ENCODE results near the gene TPST1.
"Not testable (repeated sequence)": the region's sequence is repeated elsewhere in the genome, so short reads cannot be mapped to it uniquely, and the experiment has no call there.

The TPST1 gene

DNA sequence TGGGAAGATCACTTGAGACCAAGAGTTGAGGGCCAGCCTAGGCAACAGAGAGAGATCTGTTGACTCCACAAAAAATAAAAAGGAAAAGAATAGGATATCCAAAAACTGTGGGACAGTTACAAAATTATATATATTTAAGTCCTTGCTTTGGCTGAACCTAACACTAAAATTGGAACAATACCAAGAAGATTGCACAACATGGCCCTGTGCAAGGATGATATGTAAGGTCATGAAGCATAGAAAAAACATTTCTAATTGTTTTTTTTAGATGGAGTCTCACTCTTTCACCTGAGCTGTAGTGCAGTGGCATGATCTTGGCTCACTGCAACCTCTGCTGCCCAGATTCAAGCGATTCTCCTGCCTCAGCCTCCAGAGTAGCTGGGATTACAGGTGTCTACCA, 139.0 kb downstream of the TPST1 start:
- no peak for DNase-seq

DNA sequence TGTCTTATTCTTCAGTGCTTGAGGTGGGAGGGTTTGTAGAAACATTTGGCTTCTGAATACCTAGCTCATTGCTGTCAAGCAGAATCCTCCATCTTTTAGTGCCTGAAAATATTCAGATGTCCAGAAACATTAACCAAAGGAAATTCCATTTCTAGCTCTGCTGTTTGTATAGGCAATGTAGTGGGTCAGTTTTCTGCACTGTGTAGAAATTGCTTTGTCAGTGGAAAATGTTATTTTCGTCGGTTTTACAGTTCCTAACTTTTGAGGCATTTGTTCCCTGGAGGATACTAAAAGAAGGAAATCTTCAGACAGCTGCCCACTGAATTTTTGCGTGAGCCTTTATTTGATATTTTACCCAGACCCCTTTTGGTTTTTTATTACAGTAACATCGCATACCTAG, 143.4 kb downstream of the TPST1 start:
- no peak for DNase-seq

DNA sequence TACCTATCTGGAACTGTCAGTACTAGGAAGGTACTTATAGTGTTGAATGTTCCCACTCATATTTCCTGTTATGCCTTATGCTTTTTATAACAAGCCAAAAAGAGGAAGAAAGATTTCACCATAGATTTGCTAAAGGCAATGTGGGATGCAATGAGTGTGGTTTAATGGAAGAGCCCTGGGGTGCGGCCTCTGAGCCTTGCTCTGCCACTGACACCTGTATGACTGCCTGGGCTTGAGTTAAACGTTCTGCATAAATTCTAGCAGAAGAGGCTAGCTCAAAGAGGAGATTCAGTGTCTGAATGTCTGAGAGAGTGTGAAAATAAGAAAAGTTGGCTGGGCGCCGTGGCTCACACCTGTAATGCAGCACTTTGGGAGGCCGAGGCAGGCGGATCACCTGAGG, 143.8 kb downstream of the TPST1 start:
- no peak for DNase-seq

DNA sequence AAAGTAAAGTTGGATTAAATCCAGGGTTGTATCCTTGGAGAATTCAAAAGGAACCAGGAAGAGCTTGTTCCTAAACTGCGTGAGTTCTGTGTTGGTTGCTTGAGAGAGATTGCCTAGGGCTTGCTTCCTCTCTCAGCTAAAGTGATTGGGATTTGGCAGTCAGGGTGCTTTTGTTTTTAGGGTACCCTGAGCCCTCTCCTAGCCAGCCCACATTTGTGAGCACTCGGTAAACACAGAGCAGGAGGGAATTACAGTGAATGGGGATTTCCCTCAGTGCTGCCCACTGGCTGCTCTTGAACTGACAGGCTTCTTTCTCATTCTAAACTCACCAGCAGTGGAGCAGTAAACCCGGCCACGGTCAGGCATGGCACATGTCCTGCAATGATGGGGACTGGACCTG, 146.9 kb downstream of the TPST1 start:
- no peak for DNase-seq

DNA sequence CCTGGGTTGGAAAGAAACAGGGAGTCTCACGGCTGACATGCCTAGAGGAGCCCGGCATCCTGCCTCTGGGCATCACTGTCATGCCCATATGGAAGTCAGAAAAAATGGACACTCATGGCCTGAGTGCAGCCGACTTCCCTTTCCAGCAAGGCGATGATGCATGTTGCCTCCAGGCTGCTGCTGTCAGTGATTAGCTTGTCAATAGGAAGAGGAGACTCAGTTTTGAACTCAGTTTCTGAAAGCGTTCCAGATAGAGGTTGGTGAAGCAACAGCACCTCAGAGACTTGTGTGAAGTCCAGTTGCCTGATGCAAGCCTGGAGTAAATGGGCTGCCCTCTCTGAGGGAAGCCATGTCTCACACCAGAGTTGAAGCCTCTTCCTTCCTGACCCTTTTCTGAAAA, 148.4 kb downstream of the TPST1 start:
- DNase-seq = no peak

DNA sequence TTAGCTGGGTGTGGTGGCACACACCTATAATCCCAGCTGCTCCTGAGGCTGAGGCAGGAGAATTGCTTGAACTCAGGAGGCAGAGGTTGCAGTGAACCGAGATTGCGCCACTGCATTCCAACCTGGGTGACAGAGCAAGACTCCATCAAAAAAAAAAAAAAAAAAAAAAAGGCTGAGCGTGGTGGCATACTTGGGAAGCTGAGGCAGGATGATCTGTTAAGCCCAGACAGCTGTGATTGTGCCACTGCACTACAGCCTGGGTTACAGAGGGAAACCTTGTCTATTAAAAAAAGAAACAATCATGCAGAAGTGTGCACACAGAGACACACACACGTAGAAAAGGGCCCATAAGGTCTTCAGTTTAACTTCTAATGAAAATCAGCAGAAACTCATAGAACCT, 150.6 kb downstream of the TPST1 start:
- no peak for DNase-seq

DNA sequence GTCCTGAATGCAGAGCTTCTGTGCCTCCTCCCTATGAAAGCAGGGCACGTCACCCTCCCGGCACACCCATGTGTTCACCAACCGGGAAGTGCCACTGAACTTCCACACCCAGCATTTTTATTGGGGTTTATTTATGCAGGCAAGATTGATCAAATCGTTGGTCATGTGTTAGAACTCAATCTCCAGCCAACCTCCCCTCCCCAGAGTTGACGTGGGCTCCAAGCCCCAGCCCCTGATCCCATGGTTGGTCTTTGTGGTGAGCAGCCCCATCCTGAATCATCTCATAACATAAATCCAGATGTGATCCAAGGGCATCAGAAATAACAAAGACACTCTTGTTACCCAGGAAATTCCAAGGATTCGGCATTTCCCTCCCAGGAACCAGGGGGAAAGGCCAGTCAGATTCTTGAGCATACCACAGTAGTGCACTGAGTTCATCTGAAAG, 151.2 kb downstream of the TPST1 start:
- no peak for DNase-seq

DNA sequence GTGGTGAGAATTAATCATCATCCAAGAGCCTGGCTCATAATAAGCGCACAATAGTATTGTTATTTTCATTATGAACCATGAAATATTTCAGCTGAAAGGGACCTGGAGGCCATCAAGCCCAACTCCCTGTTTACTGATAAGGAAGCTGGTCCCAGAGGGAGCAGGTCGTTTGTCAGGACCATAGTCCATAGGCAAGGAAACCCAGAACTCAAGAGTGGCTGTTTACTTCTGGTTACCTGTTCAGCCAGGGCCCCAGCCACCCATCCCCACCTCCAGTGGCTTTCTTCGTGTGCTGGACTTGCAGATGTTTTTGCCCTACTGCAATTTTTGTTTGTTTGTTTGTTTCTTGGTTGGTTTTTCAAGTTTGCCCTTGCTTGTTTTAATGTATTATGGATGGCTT, 152.0 kb downstream of the TPST1 start:
- DNase-seq = no peak

DNA sequence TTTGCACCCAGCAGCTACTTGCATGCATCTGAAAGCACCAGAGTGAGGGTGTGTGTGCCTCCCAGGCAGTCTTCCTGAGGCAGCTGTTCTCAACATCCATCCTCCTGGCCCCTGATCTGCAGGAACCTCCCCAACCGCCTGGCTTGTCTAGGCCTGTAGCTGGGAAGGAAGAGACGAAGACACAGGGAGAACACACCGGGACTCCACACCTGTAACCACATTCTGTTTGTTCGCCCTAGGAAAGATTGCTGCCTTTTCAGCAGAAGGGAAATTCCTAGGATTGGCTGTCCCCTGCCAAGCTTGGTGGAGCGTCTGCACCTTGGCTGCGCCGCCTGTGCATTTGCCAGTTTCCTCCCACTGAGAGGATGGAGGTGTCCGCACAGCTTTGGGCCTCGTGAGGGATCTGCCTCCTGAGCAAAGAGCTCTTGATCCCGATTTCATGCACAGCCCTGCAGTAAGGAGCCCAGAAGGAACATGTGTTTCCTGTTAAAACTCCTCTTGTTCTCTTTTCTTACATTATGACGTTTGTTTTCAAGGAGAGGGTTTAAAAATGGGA, 154.6 kb downstream of the TPST1 start:
- no peak for DNase-seq

DNA sequence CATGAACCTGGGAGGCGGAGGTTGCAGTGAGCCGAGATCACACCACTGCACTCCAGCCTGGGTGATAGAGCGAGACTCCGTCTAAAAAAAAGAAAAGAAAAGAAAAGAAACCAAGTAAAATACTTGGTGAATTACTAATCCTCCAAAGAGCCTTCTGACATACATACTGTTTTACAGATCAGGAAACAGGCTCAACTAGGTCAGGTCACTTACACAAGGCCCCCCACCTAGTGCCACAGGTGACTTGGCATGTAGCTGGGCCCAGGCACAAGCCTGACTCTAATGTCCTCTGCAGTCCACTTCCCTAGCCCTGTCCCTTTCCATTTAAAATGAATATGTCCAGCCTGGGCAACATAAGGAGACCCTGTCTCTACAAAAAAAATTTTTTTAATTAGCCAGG, 157.0 kb downstream of the TPST1 start:
- DNase-seq = no peak

DNA sequence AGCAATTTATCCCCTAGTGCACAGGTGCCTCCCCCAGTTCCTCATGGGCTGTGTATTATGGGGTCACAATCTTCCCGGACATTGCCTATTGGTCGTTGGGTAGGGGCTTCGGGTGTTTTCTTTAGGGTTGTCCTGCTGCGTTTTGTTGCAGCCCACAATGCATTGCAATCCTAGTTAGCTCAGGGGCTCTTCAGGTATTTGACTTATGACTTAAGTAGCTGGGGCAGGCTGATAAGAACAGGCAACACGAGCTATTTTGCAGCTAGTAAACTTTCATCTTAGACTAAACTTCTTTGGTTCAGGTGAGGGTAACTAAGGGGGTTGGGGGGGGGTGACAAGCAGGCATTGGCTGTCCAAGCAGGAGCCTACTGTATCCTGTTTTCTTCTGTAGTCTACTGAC, 158.5 kb downstream of the TPST1 start:
- no peak for DNase-seq

DNA sequence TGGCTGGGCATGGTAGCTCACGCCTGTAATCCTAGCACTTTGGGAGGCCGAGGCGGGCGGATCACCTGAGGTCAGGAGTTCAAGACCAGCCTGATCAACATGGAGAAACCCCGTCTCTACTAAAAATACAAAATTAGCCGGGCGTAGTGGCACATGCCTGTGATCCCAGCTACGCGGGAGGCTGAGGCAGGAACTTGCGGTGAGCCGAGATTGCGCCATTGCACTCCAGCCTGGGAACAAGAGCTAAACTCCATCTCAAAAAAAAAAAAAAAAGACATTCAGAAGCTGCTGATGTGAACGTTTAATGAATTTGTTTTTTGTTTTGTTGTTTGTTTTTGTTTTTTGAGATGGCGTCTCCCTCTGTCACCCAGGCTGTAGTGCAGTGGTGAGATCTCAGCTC, 159.9 kb downstream of the TPST1 start:
- not testable (repeated sequence) for DNase-seq

DNA sequence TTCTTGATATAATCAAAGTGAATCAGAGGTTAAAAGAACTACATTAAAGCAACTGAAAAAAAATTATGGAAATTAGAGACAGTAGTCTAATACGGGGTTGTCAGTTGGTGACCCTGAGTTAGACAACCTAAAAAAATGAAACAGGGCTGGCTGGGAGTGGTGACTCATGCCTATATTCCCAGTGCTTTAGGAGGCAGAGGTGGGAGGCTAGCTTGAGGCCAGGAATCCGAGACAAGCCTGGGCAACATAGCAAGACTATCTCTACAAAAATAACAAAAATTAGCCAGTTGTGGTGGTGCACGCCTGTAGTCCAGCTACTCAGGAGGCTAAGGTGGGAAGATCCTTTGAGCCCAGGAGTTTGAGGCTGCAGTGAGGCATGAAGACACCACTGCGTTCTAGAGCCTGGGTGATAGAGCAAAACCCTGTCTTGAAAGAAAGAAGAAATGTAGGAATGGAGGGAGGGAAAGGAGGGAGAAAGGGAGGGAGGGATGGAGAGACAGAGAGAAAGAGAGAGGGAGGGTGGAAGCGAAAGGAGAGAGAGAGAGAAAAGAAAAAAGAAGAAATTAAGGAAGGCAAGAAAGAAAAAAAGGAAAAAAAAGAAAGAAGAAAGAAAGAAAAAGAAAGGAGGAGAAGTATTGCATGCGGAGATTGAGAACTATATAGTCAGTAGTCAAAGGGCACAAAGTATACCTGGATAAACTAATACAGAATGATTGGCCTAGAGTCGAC, 166.1 kb downstream of the TPST1 start:
- DNase-seq = no peak

DNA sequence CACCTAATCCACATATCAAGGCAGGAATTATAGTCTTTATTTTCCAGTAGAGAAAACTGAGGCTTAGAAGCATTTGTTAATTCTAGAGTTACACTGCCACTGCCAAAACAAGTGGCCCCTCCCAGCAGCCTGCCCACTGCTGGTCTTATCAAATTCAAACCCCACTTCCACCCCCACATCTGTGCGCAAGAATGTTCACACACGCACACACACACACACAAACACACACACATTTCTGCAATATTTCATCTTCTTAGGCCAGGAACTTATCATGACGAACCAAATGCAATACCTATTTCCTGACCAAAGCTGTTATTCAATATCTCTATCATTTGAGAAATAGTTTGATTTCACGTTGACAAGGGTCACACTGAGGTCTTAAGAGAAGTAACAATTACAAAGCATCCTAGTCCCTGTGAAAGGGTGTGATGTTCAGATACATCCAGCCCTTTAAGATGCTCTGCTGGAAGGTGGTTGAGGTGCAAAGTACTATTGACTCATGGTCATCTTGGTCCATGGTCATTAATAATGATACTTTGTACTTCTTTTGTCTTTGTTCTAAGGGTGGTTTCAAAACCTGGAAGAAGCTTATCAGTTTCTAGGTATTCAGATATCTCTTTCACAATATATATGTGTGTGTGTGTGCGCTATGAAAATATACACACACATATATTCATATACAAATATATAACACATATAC, 169.2 kb downstream of the TPST1 start:
- DNase-seq = not testable (repeated sequence)

DNA sequence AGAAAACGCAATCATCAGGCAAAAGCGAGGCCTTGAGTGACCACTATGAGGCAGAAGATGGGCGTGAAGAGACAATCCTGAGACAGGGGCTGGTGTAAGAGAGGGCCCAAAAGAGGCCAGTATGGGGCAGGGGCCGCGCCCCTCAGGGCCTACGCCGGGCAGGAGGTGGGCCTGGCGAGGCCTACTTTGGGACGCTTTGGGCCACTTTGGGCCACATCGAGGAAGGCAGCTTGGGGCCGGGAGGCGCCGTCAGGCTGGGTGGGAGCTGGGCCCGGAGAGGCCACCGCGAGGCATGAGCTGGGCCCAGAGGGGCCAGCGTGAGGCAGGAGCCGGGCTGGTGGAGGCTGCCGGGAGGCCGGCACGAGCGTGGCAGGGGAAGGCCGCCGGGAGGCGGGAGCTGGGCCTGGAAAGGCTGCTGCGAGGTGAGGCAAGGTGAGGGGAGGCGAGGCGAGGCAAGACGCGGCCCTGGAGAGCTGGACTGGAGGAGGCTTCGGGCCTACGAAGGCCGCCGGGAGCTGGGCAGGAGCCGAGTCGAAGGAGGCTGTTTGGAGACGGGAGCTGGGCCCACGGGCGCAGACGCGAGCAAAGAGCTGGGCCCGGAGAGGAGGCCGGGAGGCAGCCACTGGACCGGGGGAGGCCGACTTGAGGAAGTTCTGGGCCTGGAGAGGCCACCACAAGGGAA, 171.3 kb downstream of the TPST1 start:
- DNase-seq = no peak

DNA sequence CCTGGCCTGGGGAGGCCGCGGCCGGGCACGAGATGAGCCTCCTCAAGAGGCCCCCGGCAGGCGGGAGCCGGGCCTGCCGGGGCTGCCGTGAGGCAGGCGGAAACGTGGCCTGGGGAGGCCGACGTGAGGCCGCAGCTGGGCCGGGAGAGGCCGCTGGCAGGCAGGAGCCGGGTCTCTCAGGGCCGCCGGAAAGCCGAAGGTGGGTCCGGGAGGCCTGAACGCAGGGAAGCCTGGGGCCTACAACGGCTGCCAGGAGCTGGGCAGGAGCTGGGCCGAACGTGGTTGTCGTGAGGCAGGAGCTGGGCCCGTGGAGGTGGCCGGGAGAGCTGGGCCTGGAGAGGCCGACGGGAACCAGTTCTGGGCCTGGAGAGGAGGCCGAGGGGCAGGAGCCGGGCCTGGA, 171.9 kb downstream of the TPST1 start:
- DNase-seq = no peak

DNA sequence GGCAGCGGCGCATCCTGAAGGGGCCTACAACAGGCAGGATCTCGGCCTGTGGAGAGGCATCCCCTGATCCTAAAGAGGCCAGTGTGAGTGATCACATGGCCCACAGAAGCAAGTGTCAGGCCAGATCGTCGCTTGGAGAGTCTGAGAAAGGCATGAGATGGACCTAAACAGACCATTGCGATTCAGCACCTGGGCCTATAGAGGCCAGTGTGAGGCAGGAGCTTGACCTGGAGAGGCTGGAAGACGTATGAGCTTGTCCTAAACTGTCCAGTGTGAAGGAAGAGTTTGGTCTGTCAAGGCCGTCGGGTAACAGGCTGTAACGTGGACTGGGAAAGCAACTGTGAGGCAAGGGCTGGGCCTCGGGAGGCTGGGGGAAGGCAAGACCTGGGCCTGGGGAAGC, 172.6 kb downstream of the TPST1 start:
- no peak for DNase-seq

DNA sequence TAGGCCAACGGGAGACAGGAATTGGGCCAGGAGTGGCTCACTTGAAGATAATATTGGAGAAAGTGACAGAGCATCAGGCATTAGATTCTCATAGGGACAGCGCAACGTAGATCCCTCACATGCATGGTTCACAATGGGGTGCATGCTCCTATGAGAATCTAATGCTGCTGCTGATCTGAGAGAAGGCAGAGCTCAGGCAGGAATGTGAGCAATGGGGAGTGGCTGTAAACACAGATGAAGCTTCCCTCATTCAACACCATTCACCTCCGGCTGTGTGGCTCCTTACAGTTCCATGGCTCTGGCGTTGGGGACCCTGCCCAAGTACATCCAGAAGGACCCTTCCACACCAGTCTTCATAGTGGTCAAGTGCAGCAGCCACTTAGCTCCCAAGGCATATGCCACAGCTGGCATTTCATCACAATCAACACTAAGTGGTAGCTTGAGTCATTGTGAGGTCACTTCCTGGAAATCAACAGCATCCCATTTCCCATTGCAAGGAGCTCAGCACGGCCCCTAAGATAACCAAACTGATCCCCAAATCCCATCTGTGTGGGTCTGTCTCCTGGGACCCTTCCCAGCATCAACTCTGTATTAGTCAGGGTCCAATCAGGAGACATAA, 174.5 kb downstream of the TPST1 start:
- no peak for DNase-seq

DNA sequence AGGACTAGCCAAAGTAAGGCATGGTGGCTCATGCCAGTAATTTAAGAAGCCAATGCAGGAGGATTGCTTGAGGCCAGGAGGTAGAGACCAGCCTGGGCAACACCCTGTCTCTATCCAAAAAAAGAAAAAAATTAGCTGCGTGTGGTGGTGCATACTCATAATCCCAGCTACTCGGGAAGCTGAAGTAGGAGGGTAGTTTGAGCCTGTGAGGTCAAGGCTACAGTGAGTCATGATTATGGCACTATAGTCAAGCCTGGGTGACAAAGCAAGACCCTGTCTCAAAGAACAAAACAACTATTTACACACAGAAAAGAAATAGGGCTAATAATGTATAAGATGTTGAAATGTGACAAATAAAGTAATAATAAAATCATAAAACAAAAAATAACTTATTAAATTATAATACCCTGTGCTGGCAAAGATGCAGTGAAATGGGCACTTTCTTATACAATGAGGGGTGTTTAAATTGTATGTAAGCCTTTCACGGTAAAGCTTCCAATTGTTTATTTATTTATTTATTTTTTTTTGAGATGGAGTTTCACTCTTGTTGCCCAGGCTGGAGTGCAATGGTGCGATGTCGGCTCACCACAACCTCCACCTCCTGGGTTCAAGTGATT, 175.2 kb downstream of the TPST1 start:
- no peak for DNase-seq

DNA sequence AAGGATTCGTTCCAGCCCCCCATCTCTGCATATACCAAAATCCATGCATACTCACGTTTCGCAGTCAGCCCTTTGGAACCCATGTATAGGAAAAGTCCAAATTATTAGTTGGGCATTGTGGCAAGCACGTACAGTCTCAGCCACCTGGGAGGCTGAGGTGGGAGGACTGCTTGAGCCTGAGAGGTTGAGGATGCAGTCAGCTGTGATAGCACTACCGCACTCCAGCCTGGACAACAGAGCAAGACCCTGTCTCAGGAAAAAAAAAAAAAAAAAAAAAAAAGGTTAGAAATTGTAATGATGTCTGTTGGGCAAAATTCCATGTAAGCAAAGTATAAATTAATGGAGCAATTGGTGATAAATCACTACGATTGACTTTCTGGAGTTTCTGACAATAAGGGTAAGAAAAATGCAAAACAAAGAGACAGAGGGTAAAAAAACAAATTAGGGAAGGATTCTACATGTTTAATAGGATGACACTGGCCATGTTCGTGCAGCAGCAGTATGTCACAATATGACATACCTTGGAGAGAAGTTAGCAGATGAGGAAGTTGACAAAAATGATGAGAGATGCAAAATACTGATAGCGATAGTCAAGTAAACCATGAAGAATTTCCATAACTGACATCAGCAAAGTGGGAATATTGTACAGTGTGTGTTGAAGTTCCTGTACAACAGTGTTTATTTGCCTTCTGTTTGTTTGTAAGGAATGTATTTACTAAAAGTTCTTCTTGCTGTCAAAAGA, 177.2 kb downstream of the TPST1 start:
- not testable (repeated sequence) for DNase-seq

DNA sequence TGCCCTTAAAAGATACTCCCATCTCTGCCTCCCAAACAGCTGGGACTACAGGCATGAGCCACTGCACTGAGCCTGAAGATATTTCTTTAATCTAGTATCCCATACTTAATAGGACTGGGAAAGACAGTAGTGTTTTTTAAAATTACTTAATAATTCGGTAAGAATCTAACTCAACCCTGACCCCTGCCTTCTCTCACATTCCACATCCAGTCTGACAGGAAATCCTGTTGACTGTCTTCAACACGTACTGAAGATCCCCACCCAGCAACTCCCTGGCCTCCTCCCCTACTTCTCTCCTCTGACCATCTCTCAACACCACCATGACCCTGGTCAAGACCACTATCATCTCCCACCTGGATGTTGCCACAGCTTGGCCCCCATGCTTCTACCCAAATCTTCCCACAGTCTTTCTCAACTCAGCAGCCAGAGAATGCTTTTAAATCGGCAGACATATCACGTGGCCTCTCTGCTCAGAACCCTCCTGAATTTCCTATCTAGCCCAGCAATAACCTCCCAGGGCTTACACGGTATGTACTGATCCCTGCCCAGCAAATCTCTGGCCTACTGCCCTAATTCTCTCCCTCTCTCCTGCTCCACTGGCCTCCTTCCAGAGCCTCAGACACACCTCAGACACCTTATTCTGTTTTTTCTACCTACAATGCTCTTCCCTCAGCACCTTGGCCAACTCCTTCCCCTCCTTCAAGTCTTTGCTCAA, 180.2 kb downstream of the TPST1 start:
- not testable (repeated sequence) for DNase-seq

Data from NCI-H1105 treated with DMSO at 0.1 percent for 48 hours (cell line).